ENCODE results near the gene ATG9B. TPM values are rescaled to one million over a fixed set of nuclear protein-coding genes. Genes with fewer than 3 reads are reported as not detected.

ATG9B gene
- total and polyA plus RNA-seq, 2 of the 13 experiments (the other 11 are each of a cell fraction or from before 2014, with no cell fraction given): 0.24 TPM; not detected in 1

GRCh38 chr7:151062399-151063211, 38.3 kb upstream of the ATG9B start (continued):
- TF ChIP-seq U2AF1 (optimal IDR thresholded peaks at IDR 0.05; ENCODE audit: low read depth, low read length) (no peak), RXRB (CRISPR knock-in tag; IDR thresholded peaks at IDR 0.05; ENCODE audit: borderline replicate concordance) (no peak), ZNF441 (CRISPR knock-in tag; IDR thresholded peaks at IDR 0.05; ENCODE audit: borderline replicate concordance) (no peak), ZNF720 (CRISPR knock-in tag; IDR thresholded peaks at IDR 0.05) (no peak), ZNF724P (CRISPR knock-in tag; IDR thresholded peaks at IDR 0.05; ENCODE audit: borderline replicate concordance) (0 out of 2 replicates have a peak, but pooled peaks have one; percentile 26), ZZZ3 (CRISPR knock-in tag; IDR thresholded peaks at IDR 0.05; ENCODE audit: borderline replicate concordance) (no peak), ZNF883 (CRISPR knock-in tag; IDR thresholded peaks at IDR 0.05; ENCODE audit: not compliant biosample characterization) (peak; percentile 81), ZBTB7B (CRISPR knock-in tag; IDR thresholded peaks at IDR 0.05) (peak; percentile 58; the same call in 1 of the 2 replicates), ZNF605 (CRISPR knock-in tag; IDR thresholded peaks at IDR 0.05) (peak; percentile 73; the same call in 1 of the 2 replicates), AHR (CRISPR knock-in tag; IDR thresholded peaks at IDR 0.05) (no peak), ZEB1 (IDR thresholded peaks at IDR 0.05; ENCODE audit: insufficient replicate concordance, low read depth) (no peak), ZNF260 (CRISPR knock-in tag; IDR thresholded peaks at IDR 0.05; ENCODE audit: borderline replicate concordance, low read depth) (no peak), WIZ (CRISPR knock-in tag; IDR thresholded peaks at IDR 0.05) (no peak), SIX4 (CRISPR knock-in tag; IDR thresholded peaks at IDR 0.05) (peak; percentile 84), GABPA (IDR thresholded peaks at IDR 0.05; ENCODE audit: low read depth, low read length) (no peak), GABPA (CRISPR knock-in tag; IDR thresholded peaks at IDR 0.05; ENCODE audit: low read depth) (peak; percentile 21; the same call in 1 of the 2 replicates), ERF (CRISPR knock-in tag; IDR thresholded peaks at IDR 0.05) (no peak), ARHGAP35 (CRISPR knock-in tag; IDR thresholded peaks at IDR 0.05; ENCODE audit: borderline replicate concordance) (no peak; the same call in 1 of the 2 replicates), ZNF337 (CRISPR knock-in tag; IDR thresholded peaks at IDR 0.05; ENCODE audit: borderline replicate concordance, low read depth) (0 out of 2 replicates have a peak, but pooled peaks have one; percentile 38), REL (CRISPR knock-in tag; conservative IDR thresholded peaks at IDR 0.05) (no peak), ZNF790 (CRISPR knock-in tag; IDR thresholded peaks at IDR 0.05; ENCODE audit: borderline replicate concordance) (no peak), ZNF138 (CRISPR knock-in tag; IDR thresholded peaks at IDR 0.05; ENCODE audit: low read depth) (no peak), THAP11 (CRISPR knock-in tag; IDR thresholded peaks at IDR 0.05) (peak; percentile 84), KDM5B (CRISPR knock-in tag; IDR thresholded peaks at IDR 0.05; ENCODE audit: borderline replicate concordance) (0 out of 2 replicates have a peak, but pooled peaks have one; percentile 5), ZNF652 (CRISPR knock-in tag; IDR thresholded peaks at IDR 0.05; ENCODE audit: borderline replicate concordance, low read depth) (no peak)
- TF ChIP-seq, protein P1, sequence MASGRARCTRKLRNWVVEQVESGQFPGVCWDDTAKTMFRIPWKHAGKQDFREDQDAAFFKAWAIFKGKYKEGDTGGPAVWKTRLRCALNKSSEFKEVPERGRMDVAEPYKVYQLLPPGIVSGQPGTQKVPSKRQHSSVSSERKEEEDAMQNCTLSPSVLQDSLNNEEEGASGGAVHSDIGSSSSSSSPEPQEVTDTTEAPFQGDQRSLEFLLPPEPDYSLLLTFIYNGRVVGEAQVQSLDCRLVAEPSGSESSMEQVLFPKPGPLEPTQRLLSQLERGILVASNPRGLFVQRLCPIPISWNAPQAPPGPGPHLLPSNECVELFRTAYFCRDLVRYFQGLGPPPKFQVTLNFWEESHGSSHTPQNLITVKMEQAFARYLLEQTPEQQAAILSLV (CRISPR knock-in tag; IDR thresholded peaks at IDR 0.05; ENCODE audit: borderline replicate concordance): peak; percentile 62; the same call in 1 of the 2 replicates
